ENCODE results near the gene GCM1.

GRCh38 chr6:53134601-53135235, 13.9 kb downstream of the GCM1 start:
- TF ChIP-seq CTCF (IDR thresholded peaks at IDR 0.05) (no peak), POLR2A (IDR thresholded peaks at IDR 0.05; ENCODE audit: low read depth) (no peak)

Measured in esophagus muscularis mucosa (tissue), 3 donors.